ENCODE measurements around the gene TRIM28. TPM values are rescaled to one million over a fixed set of nuclear protein-coding genes. Genes with fewer than 3 reads are reported as not detected.
A peak's percentile ranks its signal among the peaks of the same experiment; 100 is the strongest.

TRIM28 gene
- total and polyA plus RNA-seq, 9 of the 15 experiments (the other 6 are each of a cell fraction or from before 2014, with no cell fraction given), result 12.1 to 797 (median 490) TPM

DNA sequence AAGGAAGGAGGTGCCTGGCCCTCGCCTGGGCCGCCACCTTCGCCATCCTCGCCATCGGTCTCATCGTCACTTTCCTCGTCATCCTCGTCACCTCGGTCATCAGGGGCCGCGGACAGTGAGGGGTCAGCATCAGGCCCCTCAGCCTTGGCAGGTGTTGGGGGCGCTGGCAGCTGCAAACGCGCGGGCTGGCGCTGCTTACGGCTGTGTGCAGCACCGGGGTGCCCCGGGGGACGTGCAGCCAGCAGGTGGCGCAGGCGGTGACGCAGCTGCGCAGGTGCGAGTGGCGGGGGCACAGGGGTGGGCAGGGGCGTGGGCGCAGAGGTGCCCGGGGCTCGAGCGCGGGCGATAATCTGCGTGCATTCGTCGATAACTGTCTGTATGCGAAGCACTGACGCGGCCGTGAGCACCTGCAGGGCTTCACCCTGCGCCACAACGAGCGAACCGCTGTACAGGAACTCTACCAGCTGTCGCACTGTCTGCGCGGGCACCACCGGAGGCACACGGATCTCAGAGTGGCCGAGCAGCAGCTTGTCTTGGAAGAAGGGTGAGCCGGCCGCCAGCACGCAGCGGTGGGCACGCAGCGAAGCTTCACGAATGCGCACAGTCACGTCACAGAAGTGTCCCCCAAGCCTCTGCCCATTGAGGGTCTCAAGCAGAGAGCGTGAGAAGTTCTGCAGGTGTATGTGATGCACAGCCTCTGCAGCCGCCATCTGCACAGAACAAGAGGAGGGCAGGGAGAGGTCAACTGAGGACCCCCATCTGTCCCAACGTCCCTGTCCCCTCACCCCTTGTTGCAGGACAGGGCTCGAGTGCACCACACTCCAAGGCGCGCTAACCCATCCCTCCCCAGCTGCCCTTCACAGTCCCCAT is 26.7 kb upstream of the TRIM28 start:
- 94% methylated on average over 33 of the region's 65 CpGs for WGBS (ENCODE audit: insufficient coverage, low coverage, missing lambda C conversion rate)
- Histone ChIP-seq H3K4me1 (replicated peaks in 1 of 2; ENCODE audit: control insufficient read depth in 2 of 2, insufficient read depth in 2 of 2, low read length in 2 of 2) (peaks cover 9 to 66% of the 10 kb centered on the region in 2 experiments), H3K79me2 (ENCODE audit: control insufficient read depth, insufficient read depth, low read length) (peaks cover 55% of the 10 kb centered on the region), H3K27ac (ENCODE audit: extremely low read depth, low read depth, low read length) (no peak overlapping the region), H3K27me3 (ENCODE audit: control insufficient read depth in 2 of 2, insufficient read depth in 2 of 2, low read length in 2 of 2) (no peaks in the 10 kb centered on the region), H3K36me3 (ENCODE audit: control insufficient read depth, insufficient read depth, low read length) (peaks cover 31% of the 10 kb centered on the region; the same call in 2 of the 3 replicates), H3K9me1 (ENCODE audit: control insufficient read depth, insufficient read depth, low read length) (peaks cover 5% of the 10 kb centered on the region), H3K9me3 (replicated peaks; ENCODE audit: control insufficient read depth, insufficient read depth, low read depth, low read length) (no peaks in the 10 kb centered on the region), H3K4me2 (ENCODE audit: insufficient read depth, low read length) (no peak overlapping the region), H3K4me3 (no peak overlapping the region), H4K20me1 (replicated peaks; ENCODE audit: control insufficient read depth, insufficient read depth, low read length) (no peaks in the 10 kb centered on the region), H2AFZ (ENCODE audit: low read depth, low read length) (no peak overlapping the region), H3K9ac (ENCODE audit: insufficient read depth in 1 of 2, low read depth in 2 of 2, low read length in 2 of 2) (peak overlapping the region in 1 of 2 experiments; percentile 97; a peak in 1 of 4 replicates)
- no peak for ATAC-seq
- BruUV-seq (replicated peaks), result no TSS peak
- intact Hi-C loops (cut with micrococcal nuclease), result no loop called here
- DNase-seq (ENCODE audit: extremely low read depth in 1 of 4, low spot score in 3 of 4), result no peak
- in situ Hi-C loops (cut with MboI), result no loop called here
- ChIA-PET CTCF (ENCODE audit: low intra/inter-chr PET ratio) (interaction anchor here (0.6 kb wide), 1 partner anchor 220 kb away, joined by 3 read pairs; no protein-coding TSS in a partner anchor), POLR2A (interaction anchor here (0.5 to 1.0 kb wide), 2 partner anchors 26 to 559 kb away, joined by 3 to 4 read pairs; partner anchors contain the start of gene TRIM28)
- FAIRE-seq, result no peak
- TF ChIP-seq POLR2G (IDR thresholded peaks at IDR 0.05; ENCODE audit: low read depth, low read length) (peak; percentile 59), RBFOX2 (IDR thresholded peaks at IDR 0.05; ENCODE audit: low read depth, low read length) (peak; percentile 54), ZNF695 (CRISPR knock-in tag; IDR thresholded peaks at IDR 0.05) (no peak), RFX7 (CRISPR knock-in tag; IDR thresholded peaks at IDR 0.05) (no peak), RBM22 (IDR thresholded peaks at IDR 0.05; ENCODE audit: low read depth, low read length, poor library complexity, severe bottlenecking) (peak; percentile 25), NFIX (CRISPR knock-in tag; IDR thresholded peaks at IDR 0.05; ENCODE audit: low read depth) (no peak), TAL1 (IDR thresholded peaks at IDR 0.05) (no peak), PHB (CRISPR knock-in tag; IDR thresholded peaks at IDR 0.05) (no peak), FOXM1 (IDR thresholded peaks at IDR 0.05; ENCODE audit: low read depth) (no peak), FOXM1 (CRISPR knock-in tag; IDR thresholded peaks at IDR 0.05; ENCODE audit: low read depth) (no peak), NCOA2 (IDR thresholded peaks at IDR 0.05; ENCODE audit: partially characterized antibody in 2 of 2) (no peak)
- TF ChIP-seq, protein P1, sequence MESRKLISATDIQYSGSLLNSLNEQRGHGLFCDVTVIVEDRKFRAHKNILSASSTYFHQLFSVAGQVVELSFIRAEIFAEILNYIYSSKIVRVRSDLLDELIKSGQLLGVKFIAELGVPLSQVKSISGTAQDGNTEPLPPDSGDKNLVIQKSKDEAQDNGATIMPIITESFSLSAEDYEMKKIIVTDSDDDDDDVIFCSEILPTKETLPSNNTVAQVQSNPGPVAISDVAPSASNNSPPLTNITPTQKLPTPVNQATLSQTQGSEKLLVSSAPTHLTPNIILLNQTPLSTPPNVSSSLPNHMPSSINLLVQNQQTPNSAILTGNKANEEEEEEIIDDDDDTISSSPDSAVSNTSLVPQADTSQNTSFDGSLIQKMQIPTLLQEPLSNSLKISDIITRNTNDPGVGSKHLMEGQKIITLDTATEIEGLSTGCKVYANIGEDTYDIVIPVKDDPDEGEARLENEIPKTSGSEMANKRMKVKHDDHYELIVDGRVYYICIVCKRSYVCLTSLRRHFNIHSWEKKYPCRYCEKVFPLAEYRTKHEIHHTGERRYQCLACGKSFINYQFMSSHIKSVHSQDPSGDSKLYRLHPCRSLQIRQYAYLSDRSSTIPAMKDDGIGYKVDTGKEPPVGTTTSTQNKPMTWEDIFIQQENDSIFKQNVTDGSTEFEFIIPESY (CRISPR knock-in tag; IDR thresholded peaks at IDR 0.05), result peak; percentile 94
- TF ChIP-seq, protein P2, sequence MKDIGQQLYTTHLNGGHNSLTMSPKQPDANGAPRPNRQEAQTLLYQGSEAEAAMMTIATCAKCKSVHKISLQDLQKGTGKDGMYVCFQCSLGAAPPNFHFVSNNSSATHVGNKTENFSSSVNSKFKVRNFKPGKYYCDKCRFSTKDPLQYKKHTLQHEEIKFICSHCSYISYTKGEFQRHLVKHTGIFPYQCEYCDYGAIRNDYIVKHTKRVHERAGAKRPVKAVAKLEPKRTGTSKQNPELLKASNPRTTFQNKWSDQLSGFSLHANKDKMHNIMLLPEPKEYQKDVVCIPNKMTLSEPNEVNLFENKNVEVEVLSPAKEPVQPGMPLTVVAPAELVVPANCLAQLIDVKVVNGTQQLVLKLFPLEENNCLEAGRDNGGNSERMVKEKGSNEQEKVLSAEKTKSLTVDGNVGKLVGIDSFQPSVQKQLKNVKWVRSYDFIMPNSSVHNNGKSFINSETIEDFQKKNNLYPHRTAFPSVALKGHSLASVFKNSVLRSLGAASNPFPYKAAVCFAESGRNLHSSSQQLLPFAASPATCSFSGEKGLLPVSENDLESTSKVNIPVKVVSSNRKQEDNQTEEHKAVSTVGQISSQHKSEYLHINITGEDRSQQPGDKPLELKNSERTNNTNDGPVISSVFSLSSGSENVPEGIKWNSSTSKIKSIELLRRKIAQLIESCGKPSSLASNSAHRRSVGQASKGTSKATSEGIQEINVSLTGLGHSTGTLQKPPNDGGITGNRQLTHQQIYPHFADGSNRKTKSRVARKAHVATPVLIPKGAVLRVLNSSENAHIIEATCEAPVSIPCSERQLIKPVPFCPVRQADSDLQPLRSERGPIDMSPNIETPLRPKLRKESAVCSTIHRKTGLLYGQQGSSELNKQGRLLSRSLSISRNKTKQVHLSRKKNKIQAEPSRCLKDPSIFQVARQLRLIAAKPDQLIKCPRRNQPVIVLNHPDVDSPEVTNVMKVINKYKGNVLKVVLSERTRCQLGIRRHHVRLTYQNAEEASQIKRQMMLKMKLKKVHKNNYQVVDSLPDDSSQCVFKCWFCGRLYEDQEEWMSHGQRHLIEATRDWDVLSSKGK (CRISPR knock-in tag; IDR thresholded peaks at IDR 0.05), result no peak
- TF ChIP-seq, protein P3, sequence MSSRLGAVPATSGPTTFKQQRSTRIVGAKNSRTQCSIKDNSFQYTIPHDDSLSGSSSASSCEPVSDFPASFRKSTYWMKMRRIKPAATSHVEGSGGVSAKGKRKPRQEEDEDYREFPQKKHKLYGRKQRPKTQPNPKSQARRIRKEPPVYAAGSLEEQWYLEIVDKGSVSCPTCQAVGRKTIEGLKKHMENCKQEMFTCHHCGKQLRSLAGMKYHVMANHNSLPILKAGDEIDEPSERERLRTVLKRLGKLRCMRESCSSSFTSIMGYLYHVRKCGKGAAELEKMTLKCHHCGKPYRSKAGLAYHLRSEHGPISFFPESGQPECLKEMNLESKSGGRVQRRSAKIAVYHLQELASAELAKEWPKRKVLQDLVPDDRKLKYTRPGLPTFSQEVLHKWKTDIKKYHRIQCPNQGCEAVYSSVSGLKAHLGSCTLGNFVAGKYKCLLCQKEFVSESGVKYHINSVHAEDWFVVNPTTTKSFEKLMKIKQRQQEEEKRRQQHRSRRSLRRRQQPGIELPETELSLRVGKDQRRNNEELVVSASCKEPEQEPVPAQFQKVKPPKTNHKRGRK (tag; IDR thresholded peaks at IDR 0.05), result no peak

All from K562 (cell line).